NCI-H345 treated with DMSO at 0.1 percent for 48 hours (cell line): ENCODE data around the gene TBC1D5.
A peak's percentile ranks its signal among the peaks of the same experiment; 100 is the strongest.
"Not testable (repeated sequence)": the region's sequence is repeated elsewhere in the genome, so short reads cannot be mapped to it uniquely, and the experiment has no call there.

ENCODE experiments used
- DNase-seq: peaks from one replicate; lab custom pipeline; 2025; ENCODE audit not compliant: unreplicated experiment; lab: John Stamatoyannopoulos, UW

TBC1D5 gene

GRCh38 chr3:17648630-17649355, 93.6 kb downstream of the TBC1D5 start:
- not testable (repeated sequence) for DNase-seq

- DNase-seq, result peak; percentile 1
Observed at GRCh38 chr3:17645074-17645698, 97.2 kb downstream of the TBC1D5 start.

GRCh38 chr3:17643691-17644090, 98.7 kb downstream of the TBC1D5 start:
- DNase-seq, result no peak

GRCh38 chr3:17642474-17642873, 100.0 kb downstream of the TBC1D5 start:
- no peak for DNase-seq

GRCh38 chr3:17640466-17640865, 102.0 kb downstream of the TBC1D5 start:
- no peak for DNase-seq

- DNase-seq, result no peak
Observed at GRCh38 chr3:17639765-17640164, 102.7 kb downstream of the TBC1D5 start.

GRCh38 chr3:17639257-17639656, 103.2 kb downstream of the TBC1D5 start:
- no peak for DNase-seq

GRCh38 chr3:17638356-17638755, 104.1 kb downstream of the TBC1D5 start:
- no peak for DNase-seq

GRCh38 chr3:17635675-17636074, 106.8 kb downstream of the TBC1D5 start:
- not testable (repeated sequence) for DNase-seq

GRCh38 chr3:17634964-17635363, 107.5 kb downstream of the TBC1D5 start:
- no peak for DNase-seq

- DNase-seq, result no peak
Observed at GRCh38 chr3:17634201-17634600, 108.2 kb downstream of the TBC1D5 start.

- DNase-seq, result no peak
Observed at GRCh38 chr3:17632401-17633100, 109.9 kb downstream of the TBC1D5 start.

- DNase-seq, result no peak
Observed at GRCh38 chr3:17631609-17632008, 110.8 kb downstream of the TBC1D5 start.

- DNase-seq, result no peak
Observed at GRCh38 chr3:17629400-17629799, 113.0 kb downstream of the TBC1D5 start.

GRCh38 chr3:17626395-17626794, 116.0 kb downstream of the TBC1D5 start:
- DNase-seq, result no peak

GRCh38 chr3:17625133-17625532, 117.3 kb downstream of the TBC1D5 start:
- DNase-seq, result no peak

- DNase-seq, result no peak
Observed at GRCh38 chr3:17623464-17623863, 119.0 kb downstream of the TBC1D5 start.

- no peak for DNase-seq
Observed at GRCh38 chr3:17619968-17620367, 122.5 kb downstream of the TBC1D5 start.

GRCh38 chr3:17613017-17613416, 129.4 kb downstream of the TBC1D5 start:
- not testable (repeated sequence) for DNase-seq

- no peak for DNase-seq
Observed at GRCh38 chr3:17607905-17608304, 134.5 kb downstream of the TBC1D5 start.

- no peak for DNase-seq
Observed at GRCh38 chr3:17605934-17606333, 136.5 kb downstream of the TBC1D5 start.

GRCh38 chr3:17605032-17605431, 137.4 kb downstream of the TBC1D5 start:
- no peak for DNase-seq
